Pancreas (tissue), 10 donors: ENCODE results near the gene NDUFS8. TPM values are rescaled to one million over a fixed set of nuclear protein-coding genes. Genes with fewer than 3 reads are reported as not detected.

Source experiments
- ATAC-seq, 4 donors: fragments of 200-7000 bp; cut with Tn5 transposase; one replicate each; pipeline versions ENCODE4 v1.8.0 to v1.9.1; 2020; ENCODE audit warnings: mild to moderate bottlenecking in 4 of 4, moderate library complexity in 4 of 4
- DNase-seq, 6 donors: peaks; one replicate each; pipeline ENCODE4 v3.0.0-alpha.2; 2020
- FAIRE-seq: peaks from 2 replicates; lab custom pipeline; 2012; peaks lifted over from hg19 to GRCh38; lab: Jason Lieb, UNC
- H3K27ac ChIP-seq, 4 donors: fragments of 200-600 bp; sonication (generic); 1 replicate in 3 of 4; 2 replicates in 1 of 4; pipeline versions ENCODE4 v1.5.0 to v1.8.0; 2020
- H3K27me3 ChIP-seq, 4 donors: fragments of 200-600 bp; one replicate each; pipeline ENCODE4 v1.8.0; 2021
- H3K36me3 ChIP-seq, 3 donors: fragments of 200-600 bp; sonication (generic) in 1 of 3; one replicate each; pipeline versions ENCODE4 v1.5.0 to v1.8.0; 2020 to 2021
- H3K4me1 ChIP-seq, 3 donors: fragments of 200-600 bp; one replicate each; pipeline ENCODE4 v1.8.0; 2021
- H3K4me3 ChIP-seq, 4 donors: fragments of 200-600 bp; sonication (generic) in 2 of 4; one replicate each; pipeline versions ENCODE4 v1.5.0 to v1.8.0; 2020 to 2021
- H3K9me3 ChIP-seq, 4 donors: fragments of 200-600 bp; one replicate each; pipeline ENCODE4 v1.8.0; 2021
- WGBS, 2 donors: extraction: QIAGEN DNeasy Blood & Tissue Kit; methylation state at CpG; one replicate each; pipeline ENCODE4 v1.1.7; 2013; 5-methylcytosine and 5-hydroxymethylcytosine counted together
- intact Hi-C, 3 donors: fragments of 100-400 bp; cut with DNase I; formaldehyde crosslinking; loops; one replicate each; pipeline versions ENCODE4 v1.11.1 to v1.14.2; 2022
- polyA plus RNA-seq, 2 donors: library from polyadenylated mRNA; stranded (reverse); fragments of 200-250 nt; gene quantifications; one replicate each; pipeline ENCODE4 v1.2.3, GENCODE V29; 2013
- total RNA-seq, 6 donors: library from RNA; stranded (reverse); fragmentation: NEBNext Ultra II Directional in 4 of 6; extraction: Animal tissue kit (Norgen Biotek cat#: 25700) in 4 of 6; gene quantifications; one replicate each; pipeline versions ENCODE4 v1.2.1 to v1.2.4, GENCODE V29; 2021 to 2023
- TF ChIP-seq, protein P1 (sequence below), 4 donors: fragments of 200-600 bp; sonication (generic) in 3 of 4; IDR thresholded peaks; one replicate each; pipeline versions ENCODE4 v1.5.0 to v1.8.0; 2021; ENCODE audit warnings: antibody characterized with exemption in 4 of 4
- donor health status: healthy with polysubstance abuse.
- donor health status: DM: no; HTN: no; CAD: no; lungs with moderate emphysema.
- donor health status: DM: no; HTN: no; CAD: no.
- donor health status: control.
- donor health status: control.
- donor health status: Bipolar disorder and iron deficiency.
- donor health status: DM: yes; HTN: yes; CAD: no.
- donor health status: DM: no; HTN: no; CAD: no.
- donor health status: DM: no; HTN: no; CAD: no.
- donor health status: DM: yes; HTN: yes; CAD: no.

Gene NDUFS8
- total and polyA plus RNA-seq, 8 donors, result 43.6 to 121 (median 61.8) TPM

DNA sequence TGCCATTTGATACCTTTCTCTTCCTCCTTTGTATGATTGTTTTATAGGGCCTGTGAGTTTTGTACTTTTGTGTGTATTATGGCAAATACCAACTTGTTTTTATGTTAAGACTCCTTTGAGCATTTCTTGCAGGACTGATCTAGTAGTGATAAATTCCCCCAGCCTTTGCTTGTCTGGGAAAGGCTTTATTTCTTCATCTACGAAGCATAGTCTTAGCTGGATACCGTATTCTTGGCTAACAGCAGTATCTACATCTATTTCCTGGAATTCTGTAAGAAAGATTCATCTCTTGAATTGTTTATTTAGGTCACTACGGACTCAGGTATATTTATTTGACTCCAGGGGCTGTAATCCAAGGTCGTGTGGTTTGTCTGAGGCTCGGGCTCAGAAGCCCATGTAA, 6.0 kb upstream of the NDUFS8 start:
- ATAC-seq (no peak), FAIRE-seq (no peak)
- WGBS, 2 donors, result 82 to 85% methylated on average over 5 of the region's 5 CpGs

GRCh38 chr11:68025047-68025446, 5.4 kb upstream of the NDUFS8 start:
- peaks cover 0 to 5% (median 0%) of the 10 kb centered on the region in 3 donors for H3K4me1 ChIP-seq
- WGBS, 2 donors, result 60 to 65% methylated on average over 5 of the region's 5 CpGs
- intact Hi-C loops, result no loop called here
- FAIRE-seq (no peak), DNase-seq (peak in 1 of 6 donors; percentile 27), ATAC-seq (no peak)
- no peaks in the 10 kb centered on the region for H3K9me3 ChIP-seq
- H3K4me3 ChIP-seq, result no peak overlapping the region
- H3K27me3 ChIP-seq, result no peaks in the 10 kb centered on the region
- TF ChIP-seq, protein P1, sequence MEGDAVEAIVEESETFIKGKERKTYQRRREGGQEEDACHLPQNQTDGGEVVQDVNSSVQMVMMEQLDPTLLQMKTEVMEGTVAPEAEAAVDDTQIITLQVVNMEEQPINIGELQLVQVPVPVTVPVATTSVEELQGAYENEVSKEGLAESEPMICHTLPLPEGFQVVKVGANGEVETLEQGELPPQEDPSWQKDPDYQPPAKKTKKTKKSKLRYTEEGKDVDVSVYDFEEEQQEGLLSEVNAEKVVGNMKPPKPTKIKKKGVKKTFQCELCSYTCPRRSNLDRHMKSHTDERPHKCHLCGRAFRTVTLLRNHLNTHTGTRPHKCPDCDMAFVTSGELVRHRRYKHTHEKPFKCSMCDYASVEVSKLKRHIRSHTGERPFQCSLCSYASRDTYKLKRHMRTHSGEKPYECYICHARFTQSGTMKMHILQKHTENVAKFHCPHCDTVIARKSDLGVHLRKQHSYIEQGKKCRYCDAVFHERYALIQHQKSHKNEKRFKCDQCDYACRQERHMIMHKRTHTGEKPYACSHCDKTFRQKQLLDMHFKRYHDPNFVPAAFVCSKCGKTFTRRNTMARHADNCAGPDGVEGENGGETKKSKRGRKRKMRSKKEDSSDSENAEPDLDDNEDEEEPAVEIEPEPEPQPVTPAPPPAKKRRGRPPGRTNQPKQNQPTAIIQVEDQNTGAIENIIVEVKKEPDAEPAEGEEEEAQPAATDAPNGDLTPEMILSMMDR (IDR thresholded peaks at IDR 0.05), result no peak
- H3K36me3 ChIP-seq, result no peaks in the 10 kb centered on the region
- H3K27ac ChIP-seq, result no peak overlapping the region

More for the DNA sequence above, 6.0 kb upstream of the NDUFS8 start:
- Histone ChIP-seq H3K4me1 (peaks cover 0 to under 1% (median 0%) of the 10 kb centered on the region in 3 donors), H3K9me3 (no peaks in the 10 kb centered on the region), H3K36me3 (no peaks in the 10 kb centered on the region), H3K27ac (no peak overlapping the region), H3K4me3 (no peak overlapping the region), H3K27me3 (no peaks in the 10 kb centered on the region)
- DNase-seq, result no peak
- intact Hi-C loops, result no loop called here
- TF ChIP-seq, protein P1 (IDR thresholded peaks at IDR 0.05), result no peak

DNA sequence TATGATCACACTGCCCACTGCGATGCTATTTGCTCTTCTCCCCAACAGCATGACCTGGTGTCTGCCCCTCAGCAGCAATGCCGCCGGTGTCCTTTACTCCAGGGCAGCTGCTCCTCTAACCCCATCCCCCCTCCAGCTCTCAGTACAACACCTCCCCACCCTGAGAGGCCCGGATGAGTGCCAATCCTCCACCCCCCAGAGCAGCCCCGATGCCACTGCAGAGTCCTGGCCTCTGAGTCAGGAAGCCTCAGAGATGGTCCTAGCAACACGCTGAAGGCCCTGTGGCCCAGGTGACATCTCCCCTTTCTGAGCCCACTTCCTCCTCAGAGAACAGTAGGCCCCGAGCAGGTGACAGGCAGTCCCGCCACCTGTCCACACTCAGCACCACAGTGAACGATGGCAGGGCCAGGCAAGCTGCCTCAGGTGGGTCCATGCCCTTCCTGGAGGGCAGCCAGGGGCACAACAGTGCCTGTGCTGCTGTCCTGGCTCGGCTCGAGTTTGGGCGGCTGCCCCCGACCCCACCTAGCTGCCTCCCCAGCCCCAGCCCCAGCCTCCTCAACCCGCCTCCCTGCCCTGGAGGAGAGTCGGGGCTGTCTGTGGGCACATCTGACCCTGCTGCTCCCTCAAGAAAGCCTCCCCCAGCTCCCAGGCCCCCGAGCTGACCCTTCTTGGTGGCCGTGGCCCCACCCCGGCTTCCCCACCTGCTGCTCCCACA, 3.9 kb upstream of the NDUFS8 start:
- 85 to 92% methylated on average over 15 to 18 of the region's 18 CpGs for WGBS, 2 donors
- no peak overlapping the region for H3K27ac ChIP-seq

GRCh38 chr11:68027667-68028066, 2.8 kb upstream of the NDUFS8 start:
- no peaks in the 10 kb centered on the region for H3K36me3 ChIP-seq
- intact Hi-C loops, result no loop called here
- H3K4me3 ChIP-seq, result no peak overlapping the region
- 95 to 97% methylated on average over 21 of the region's 21 CpGs for WGBS, 2 donors
- no peak for ATAC-seq
- no peaks in the 10 kb centered on the region for H3K27me3 ChIP-seq
- TF ChIP-seq, protein P1 (IDR thresholded peaks at IDR 0.05), result no peak
- no peak for DNase-seq
- no peaks in the 10 kb centered on the region for H3K9me3 ChIP-seq
- H3K4me1 ChIP-seq, result peaks cover 0 to 9% (median 9%) of the 10 kb centered on the region in 3 donors
- FAIRE-seq, result no peak
- no peak overlapping the region for H3K27ac ChIP-seq

More for the DNA sequence above, 3.9 kb upstream of the NDUFS8 start:
- Histone ChIP-seq H3K4me3 (no peak overlapping the region), H3K27me3 (no peaks in the 10 kb centered on the region), H3K4me1 (peaks cover 0 to 8% (median 4%) of the 10 kb centered on the region in 3 donors), H3K9me3 (no peaks in the 10 kb centered on the region), H3K36me3 (no peaks in the 10 kb centered on the region)
- ATAC-seq (no peak), DNase-seq (peak in 1 of 6 donors; percentile 65), FAIRE-seq (no peak)
- TF ChIP-seq, protein P1 (IDR thresholded peaks at IDR 0.05), result no peak
- intact Hi-C loops, result no loop called here
